Ishikawa (cell line): ENCODE data around the gene ICAM2.

ENCODE experiments used
- EGR1 ChIP-seq: IDR thresholded peaks from 2 replicates; pipeline ENCODE4 v1.6.1; 2012
- EP300 ChIP-seq: IDR thresholded peaks from 2 replicates; pipeline ENCODE4 v1.6.1; 2012; ENCODE audit warnings: borderline replicate concordance
- MAX ChIP-seq: IDR thresholded peaks from 2 replicates; pipeline ENCODE4 v1.6.1; 2012
- RAD21 ChIP-seq: IDR thresholded peaks from 2 replicates; pipeline ENCODE4 v1.6.1; 2012; ENCODE audit warnings: low read depth
- REST ChIP-seq: IDR thresholded peaks from 2 replicates; pipeline ENCODE4 v1.6.1; 2012; ENCODE audit warnings: low read depth, mild to moderate bottlenecking
- TAF1 ChIP-seq: IDR thresholded peaks from 2 replicates; pipeline ENCODE4 v1.6.1; 2012; ENCODE audit warnings: low read depth, mild to moderate bottlenecking

DNA sequence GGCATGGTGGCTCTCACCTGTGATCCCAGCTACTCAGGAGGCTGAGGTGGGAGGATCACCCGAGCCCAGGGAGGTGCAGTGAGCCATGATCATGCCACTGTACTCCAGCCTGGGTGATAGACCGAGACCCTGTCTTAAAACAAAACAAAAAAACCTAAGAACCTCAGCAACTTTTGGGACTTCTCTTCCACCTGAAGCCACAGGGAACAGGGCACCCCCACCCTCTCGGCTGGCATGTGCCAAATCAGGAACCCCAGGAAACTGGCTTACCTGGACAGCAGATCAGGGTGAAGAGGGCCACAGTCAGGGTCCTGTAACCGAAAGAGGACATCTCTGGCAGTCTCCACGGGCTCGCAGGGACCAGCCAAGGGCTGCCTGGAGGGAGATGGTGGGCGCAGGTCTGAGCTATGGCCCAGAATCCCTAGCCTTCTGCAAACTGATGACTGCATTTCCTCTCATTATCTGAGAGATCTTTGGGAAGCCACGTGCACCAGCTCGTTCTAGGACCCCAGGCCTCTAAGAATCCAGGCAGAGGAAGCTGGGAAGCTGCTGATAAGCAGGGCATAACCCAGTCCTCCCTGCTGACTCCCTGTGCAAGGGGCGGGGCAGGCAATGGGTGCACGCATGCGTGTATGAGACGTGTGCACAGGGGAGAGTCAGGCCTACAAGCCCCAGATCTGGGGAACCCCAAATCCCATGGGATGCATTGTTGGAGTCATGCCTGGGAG lies 13.9 kb downstream of the ICAM2 start:
- TF ChIP-seq MAX = no peak
- no peak for TF ChIP-seq REST
- no peak for TF ChIP-seq RAD21
- TF ChIP-seq EGR1 = no peak
- no peak for TF ChIP-seq EP300
- no peak for TF ChIP-seq TAF1
